NCI-H510A treated with DMSO at 0.1 percent for 48 hours (cell line): ENCODE measurements around the gene STPG3.
A peak's percentile ranks its signal among the peaks of the same experiment; 100 is the strongest.

Experiments
- DNase-seq: peaks from one replicate; lab custom pipeline; 2025; lab: John Stamatoyannopoulos, UW

STPG3 gene

GRCh38 chr9:137222190-137223077 is 28.7 kb upstream of the STPG3 start, which contains the start of gene RNF208:
RNF208 (minus strand) TSS chr9:137222240; CDS start chr9:137221212, 1,028 bp downstream.
- peak; percentile 19 for DNase-seq

GRCh38 chr9:137223078-137223970 is 27.8 kb upstream of the STPG3 start:
- DNase-seq = peak; percentile 87

GRCh38 chr9:137224830-137225694 is 26.0 kb upstream of the STPG3 start, which contains the start of gene CYSRT1:
CYSRT1 (plus strand) TSS chr9:137225174; CDS start chr9:137225622, 448 bp downstream.
- DNase-seq = no peak

GRCh38 chr9:137225699-137226331 is 25.3 kb upstream of the STPG3 start:
- no peak for DNase-seq

- no peak for DNase-seq
Observed at GRCh38 chr9:137226338-137227053, 24.6 kb upstream of the STPG3 start.

GRCh38 chr9:137227054-137227852 is 23.8 kb upstream of the STPG3 start, which contains the start of gene RNF224:
RNF224 (plus strand) TSS chr9:137227502; CDS start chr9:137228336, 834 bp downstream.
- DNase-seq = peak; percentile 59

- no peak for DNase-seq
Observed at GRCh38 chr9:137227853-137228505, 23.1 kb upstream of the STPG3 start.

- no peak for DNase-seq
Observed at GRCh38 chr9:137228506-137228967, 22.5 kb upstream of the STPG3 start.

GRCh38 chr9:137228968-137229896 is 21.9 kb upstream of the STPG3 start:
- DNase-seq = no peak

GRCh38 chr9:137229903-137230704 is 21.0 kb upstream of the STPG3 start:
- no peak for DNase-seq

GRCh38 chr9:137230705-137231371 is 20.2 kb upstream of the STPG3 start, which contains the start of gene SLC34A3:
SLC34A3 (plus strand) TSS chr9:137230901; CDS start chr9:137231703, 802 bp downstream.
- DNase-seq = no peak

- DNase-seq = no peak
Observed at GRCh38 chr9:137231372-137232039, 19.6 kb upstream of the STPG3 start.

- no peak for DNase-seq
Observed at GRCh38 chr9:137232101-137232500, 19.0 kb upstream of the STPG3 start.

- no peak for DNase-seq
Observed at GRCh38 chr9:137232510-137232909, 18.6 kb upstream of the STPG3 start.

GRCh38 chr9:137233143-137233980 is 17.7 kb upstream of the STPG3 start:
- DNase-seq = peak; percentile 31
